OCI-LY7 (cell line): ENCODE data around the gene ZNF808. TPM values are rescaled to one million over a fixed set of nuclear protein-coding genes. Genes with fewer than 3 reads are reported as not detected.

ENCODE experiments used
- BruUV-seq: library from RNA; stranded (reverse); fragments of 400-500 nt; replicated peaks from 2 replicates; lab custom pipeline; 2021; lab: Mats Ljungman, UMichigan
- CTCF ChIA-PET: fragments of 300-600 bp; sonication (Branson Sonifier 250); formaldehyde crosslinking; loops from one replicate; lab custom pipeline; 2022; ENCODE audit warnings: antibody characterized with exemption; ENCODE audit not compliant: unreplicated experiment; lab: Charles Lee
- POLR2A ChIA-PET: fragments of 300-600 bp; sonication (Branson Sonifier 250); formaldehyde crosslinking; loops from one replicate; lab custom pipeline; 2022; ENCODE audit warnings: antibody characterized with exemption; lab: Charles Lee
- DNase-seq: peaks from one replicate; pipeline ENCODE4 v3.0.0-alpha.2; 2015; ENCODE audit warnings: low spot score
- H2AFZ ChIP-seq: fragments of 200-600 bp; sonication (generic), shearing (Covaris generic); 2 replicates; pipeline ENCODE4 v1.6.1; 2014; ENCODE audit warnings: mild to moderate bottlenecking, antibody characterized with exemption, low read length, moderate library complexity
- H3K27ac ChIP-seq: fragments of 200-600 bp; sonication (generic); 2 replicates; pipeline ENCODE4 v1.5.1; 2014; ENCODE audit warnings: mixed run types, low read depth, mild to moderate bottlenecking, moderate library complexity, low read length, inconsistent platforms; ENCODE audit not compliant: poor library complexity, severe bottlenecking
- H3K36me3 ChIP-seq: fragments of 200-600 bp; sonication (generic); 2 replicates; pipeline ENCODE4 v1.6.1; 2014; ENCODE audit warnings: mild to moderate bottlenecking, antibody characterized with exemption, low read length, moderate library complexity, mixed read lengths; ENCODE audit not compliant: insufficient read depth
- H3K4me1 ChIP-seq: fragments of 200-600 bp; sonication (generic); 2 replicates; pipeline ENCODE4 v1.5.1; 2014; ENCODE audit warnings: mild to moderate bottlenecking, low read length; ENCODE audit not compliant: insufficient read depth, poor library complexity, severe bottlenecking
- H3K4me2 ChIP-seq: fragments of 200-600 bp; sonication (generic); 2 replicates; pipeline ENCODE4 v1.6.1; 2014; ENCODE audit warnings: mild to moderate bottlenecking, low read length
- H3K4me3 ChIP-seq: fragments of 200-600 bp; sonication (generic); 2 replicates; pipeline ENCODE4 v1.5.1; 2014; ENCODE audit warnings: mild to moderate bottlenecking, low read depth, low read length; ENCODE audit not compliant: poor library complexity, severe bottlenecking
- H3K79me2 ChIP-seq: fragments of 200-600 bp; sonication (generic); 2 replicates; pipeline ENCODE4 v1.6.1; 2016; ENCODE audit warnings: low read depth, mild to moderate bottlenecking, low read length, moderate library complexity, mixed read lengths; ENCODE audit not compliant: insufficient read depth
- H3K9me2 ChIP-seq: fragments of 200-600 bp; sonication (generic); 2 replicates; pipeline ENCODE4 v1.6.1; 2016; ENCODE audit warnings: mild to moderate bottlenecking, low read length, mixed read lengths; ENCODE audit not compliant: insufficient read depth
- H3K9me3 ChIP-seq: fragments of 200-600 bp; sonication (generic); 2 replicates; pipeline ENCODE4 v1.6.1; 2014; ENCODE audit warnings: mild to moderate bottlenecking, mixed run types, low read length, mixed read lengths
- H4K20me1 ChIP-seq: fragments of 200-600 bp; sonication (generic); 2 replicates; pipeline ENCODE4 v1.6.1; 2014; ENCODE audit warnings: mild to moderate bottlenecking, antibody characterized with exemption, low read length, moderate library complexity, mixed read lengths; ENCODE audit not compliant: insufficient read depth
- EZH2phosphoT487 ChIP-seq: fragments of 200-600 bp; sonication (generic); IDR thresholded peaks from 2 replicates; pipeline ENCODE4 v1.6.1; 2018; ENCODE audit warnings: low read depth, borderline replicate concordance, mild to moderate bottlenecking, mixed run types, antibody characterized with exemption, low read length, moderate library complexity, mixed read lengths
- intact Hi-C: fragments of 100-400 bp; cut with micrococcal nuclease; formaldehyde crosslinking; loops from one replicate; pipeline ENCODE4 v1.10.0; 2022; ENCODE audit not compliant: unreplicated experiment
- total RNA-seq, 2 experiments: library from RNA; depleted of rRNA in 1 of 2; stranded (reverse); fragments of >200 nt in 1 of 2; shearing (Covaris generic) in 1 of 2; gene quantifications; 2 replicates each; pipeline ENCODE4 v1.2.3, GENCODE V29; 2014 to 2022
- TF ChIP-seq, protein P1 (sequence below): fragments of 200-600 bp; sonication (generic); conservative IDR thresholded peaks from 2 replicates; pipeline ENCODE4 v1.5.1; 2014; ENCODE audit warnings: mild to moderate bottlenecking, antibody characterized with exemption, low read length, moderate library complexity, mixed read lengths

The ZNF808 gene
- total RNA-seq, 2 experiments from 2014 or later: 26.9 to 29.2 TPM

DNA sequence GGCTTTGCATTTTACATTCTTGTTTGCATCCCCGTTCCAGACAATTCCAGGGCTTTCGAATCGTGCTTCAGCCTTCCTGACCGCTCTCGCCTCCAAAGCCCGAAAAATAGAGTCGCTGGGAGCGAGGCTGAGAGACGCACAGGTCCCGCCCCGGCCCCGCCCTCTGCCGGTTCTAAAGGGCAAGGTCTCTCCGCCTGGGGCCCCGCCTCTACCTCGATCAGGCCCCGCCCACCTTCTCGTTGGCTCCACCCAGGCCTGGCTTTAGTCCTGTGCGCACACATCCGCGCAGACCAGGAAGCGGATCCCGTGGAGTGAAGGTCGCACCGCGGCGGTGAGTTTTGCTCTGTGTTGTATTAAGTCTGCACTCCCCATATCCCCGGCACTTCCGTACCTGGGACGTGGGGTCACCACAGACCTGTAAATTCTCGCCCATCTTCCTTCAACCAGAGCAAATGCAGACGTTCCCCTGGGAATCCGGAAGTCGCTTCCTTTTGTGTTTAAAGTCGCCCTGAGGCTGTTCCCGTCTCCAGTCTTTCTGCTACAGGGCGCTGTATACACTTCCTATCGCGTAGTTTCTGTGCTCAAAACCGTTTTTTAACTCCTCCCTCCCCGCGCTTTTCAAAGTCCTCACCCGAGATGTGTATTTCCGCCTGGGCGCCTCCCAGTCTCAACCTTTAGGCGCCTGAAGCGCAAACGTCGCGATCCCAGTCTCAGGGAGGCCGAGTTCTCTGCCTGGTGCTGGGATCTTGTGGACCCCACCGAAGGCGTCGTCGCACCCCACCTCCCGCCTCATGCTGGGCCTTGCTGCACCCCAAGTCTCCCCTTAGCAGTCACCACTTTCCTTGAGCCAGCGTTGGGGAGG lies 42.8 kb downstream of the ZNF808 start, which contains the start of gene ZNF701:
ZNF701 (plus strand) TSS at position 288 of the 862 bp plus-strand sequence. CDS start 3,861 bp downstream, outside the sequence.
- H2AFZ ChIP-seq: peak within 1 kb of the TSS; percentile 90; the same call in 1 of the 2 replicates
- CTCF ChIA-PET: no interaction called here

DNA sequence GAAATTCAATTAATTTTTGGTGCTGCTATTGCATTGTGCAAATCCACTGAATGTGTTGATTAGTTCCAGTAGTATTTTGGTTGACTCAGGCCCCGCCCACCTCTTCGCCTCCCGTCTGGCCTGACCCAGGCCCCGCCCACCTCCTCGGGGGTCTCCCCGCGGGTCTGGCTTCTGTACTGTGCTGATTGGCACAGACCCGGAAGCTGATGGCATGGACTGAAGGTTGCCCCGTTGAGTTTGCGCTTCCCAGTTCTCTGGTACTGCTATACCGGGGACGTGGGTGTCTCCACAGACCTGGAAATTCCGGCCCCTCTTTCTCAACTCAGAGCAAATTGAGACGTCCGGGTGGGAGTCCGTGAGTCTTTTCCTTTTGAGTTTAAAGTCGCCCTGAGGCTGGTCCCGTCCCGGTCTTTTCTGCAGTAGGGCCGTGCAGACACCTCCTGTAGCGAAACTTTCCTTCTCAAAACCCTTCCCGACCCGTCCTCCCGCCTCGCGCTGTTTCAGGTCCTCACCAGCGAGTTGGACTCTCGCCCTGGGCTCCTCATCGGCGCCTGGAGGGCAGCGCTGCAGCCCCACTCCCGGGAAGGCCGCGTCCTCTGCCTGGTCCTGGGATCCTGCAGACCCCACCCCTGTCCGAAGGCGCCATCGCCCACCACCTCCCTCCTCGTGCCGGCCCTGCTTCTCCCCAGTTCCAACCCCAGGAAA lies 57.4 kb downstream of the ZNF808 start:
- H3K36me3 ChIP-seq: peaks cover 90% of the 10 kb centered on the region

More for the DNA sequence above, 42.8 kb downstream of the ZNF808 start, which contains the start of gene ZNF701:
- Histone ChIP-seq H3K9me3 (no peaks in the 10 kb centered on the region), H3K79me2 (peaks cover 24% of the 10 kb centered on the region; the same call in 1 of the 2 replicates), H3K27ac (peak within 1 kb of the TSS; percentile 80), H3K4me3 (peak within 1 kb of the TSS; percentile 88), H3K4me2 (peak within 1 kb of the TSS; percentile 89), H4K20me1 (no peaks in the 10 kb centered on the region), H3K9me2 (no peaks in the 10 kb centered on the region), H3K4me1 (peaks cover 12% of the 10 kb centered on the region), H3K36me3 (peaks cover 34% of the 10 kb centered on the region)
- intact Hi-C loops: loop anchor here (5.0 kb wide), 1 partner anchor 33 kb away; no protein-coding TSS in a partner anchor
- TSS peak; percentile 75 for BruUV-seq
- POLR2A ChIA-PET: no interaction called here
- peak; percentile 92 for DNase-seq
- TF ChIP-seq, protein P1, sequence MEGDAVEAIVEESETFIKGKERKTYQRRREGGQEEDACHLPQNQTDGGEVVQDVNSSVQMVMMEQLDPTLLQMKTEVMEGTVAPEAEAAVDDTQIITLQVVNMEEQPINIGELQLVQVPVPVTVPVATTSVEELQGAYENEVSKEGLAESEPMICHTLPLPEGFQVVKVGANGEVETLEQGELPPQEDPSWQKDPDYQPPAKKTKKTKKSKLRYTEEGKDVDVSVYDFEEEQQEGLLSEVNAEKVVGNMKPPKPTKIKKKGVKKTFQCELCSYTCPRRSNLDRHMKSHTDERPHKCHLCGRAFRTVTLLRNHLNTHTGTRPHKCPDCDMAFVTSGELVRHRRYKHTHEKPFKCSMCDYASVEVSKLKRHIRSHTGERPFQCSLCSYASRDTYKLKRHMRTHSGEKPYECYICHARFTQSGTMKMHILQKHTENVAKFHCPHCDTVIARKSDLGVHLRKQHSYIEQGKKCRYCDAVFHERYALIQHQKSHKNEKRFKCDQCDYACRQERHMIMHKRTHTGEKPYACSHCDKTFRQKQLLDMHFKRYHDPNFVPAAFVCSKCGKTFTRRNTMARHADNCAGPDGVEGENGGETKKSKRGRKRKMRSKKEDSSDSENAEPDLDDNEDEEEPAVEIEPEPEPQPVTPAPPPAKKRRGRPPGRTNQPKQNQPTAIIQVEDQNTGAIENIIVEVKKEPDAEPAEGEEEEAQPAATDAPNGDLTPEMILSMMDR: no peak; the same call in 1 of the 2 replicates
- TF ChIP-seq EZH2phosphoT487: no peak

More for the DNA sequence above, 57.4 kb downstream of the ZNF808 start:
- Histone ChIP-seq H3K9me3 (no peaks in the 10 kb centered on the region), H3K27ac (no peak overlapping the region), H3K4me1 (no peaks in the 10 kb centered on the region), H3K4me3 (no peak overlapping the region), H3K79me2 (0 out of 2 replicates have a peak, but pooled peaks cover 5% of the 10 kb centered on the region), H4K20me1 (no peaks in the 10 kb centered on the region), H3K4me2 (no peak overlapping the region), H3K9me2 (no peaks in the 10 kb centered on the region), H2AFZ (no peak overlapping the region)
- BruUV-seq: no TSS peak
- CTCF ChIA-PET: no interaction called here
- POLR2A ChIA-PET: no interaction called here
- TF ChIP-seq, protein P1: no peak
- DNase-seq: no peak
- intact Hi-C loops: no loop called here
